ENCODE results near the gene DMTF1.
A peak's percentile ranks its signal among the peaks of the same experiment; 100 is the strongest.

The DMTF1 gene

DNA sequence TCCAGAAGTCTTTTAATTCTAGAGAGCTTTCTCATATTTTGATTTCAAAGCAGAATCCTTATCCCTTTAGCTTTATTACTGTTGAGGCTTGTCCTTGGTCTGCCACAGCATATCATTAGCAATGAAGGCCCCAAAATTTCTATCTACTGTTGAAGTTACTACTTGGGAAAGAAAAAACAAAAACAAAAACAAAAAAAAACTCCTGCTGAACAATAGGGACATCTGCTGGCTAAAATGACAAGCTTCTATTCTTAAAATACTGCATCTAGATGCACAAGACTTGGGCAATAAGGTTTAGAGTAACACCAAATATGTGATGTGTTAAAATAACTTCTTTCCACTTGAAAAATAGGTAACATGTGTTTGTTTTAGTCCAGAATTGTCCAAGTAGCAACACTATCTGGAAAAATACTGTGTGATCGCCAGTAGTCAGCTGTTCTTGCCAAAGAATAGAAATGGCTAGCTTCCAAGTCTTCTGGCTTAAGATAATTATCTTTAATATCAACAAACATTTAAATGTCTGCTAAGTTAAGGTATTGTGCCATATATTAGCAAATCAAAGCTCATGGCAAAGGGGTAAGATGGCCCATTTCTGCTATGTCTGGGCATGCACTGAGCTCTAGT is 3.8 kb upstream of the DMTF1 start:
- DNase-seq, result peak; percentile 45

- peak; percentile 10 for DNase-seq
Observed at GRCh38 chr7:87151002-87151728, 1.1 kb upstream of the DMTF1 start.

GRCh38 chr7:87151729-87152111 is 533 bp upstream of the DMTF1 start:
- DNase-seq, result no peak

DNA sequence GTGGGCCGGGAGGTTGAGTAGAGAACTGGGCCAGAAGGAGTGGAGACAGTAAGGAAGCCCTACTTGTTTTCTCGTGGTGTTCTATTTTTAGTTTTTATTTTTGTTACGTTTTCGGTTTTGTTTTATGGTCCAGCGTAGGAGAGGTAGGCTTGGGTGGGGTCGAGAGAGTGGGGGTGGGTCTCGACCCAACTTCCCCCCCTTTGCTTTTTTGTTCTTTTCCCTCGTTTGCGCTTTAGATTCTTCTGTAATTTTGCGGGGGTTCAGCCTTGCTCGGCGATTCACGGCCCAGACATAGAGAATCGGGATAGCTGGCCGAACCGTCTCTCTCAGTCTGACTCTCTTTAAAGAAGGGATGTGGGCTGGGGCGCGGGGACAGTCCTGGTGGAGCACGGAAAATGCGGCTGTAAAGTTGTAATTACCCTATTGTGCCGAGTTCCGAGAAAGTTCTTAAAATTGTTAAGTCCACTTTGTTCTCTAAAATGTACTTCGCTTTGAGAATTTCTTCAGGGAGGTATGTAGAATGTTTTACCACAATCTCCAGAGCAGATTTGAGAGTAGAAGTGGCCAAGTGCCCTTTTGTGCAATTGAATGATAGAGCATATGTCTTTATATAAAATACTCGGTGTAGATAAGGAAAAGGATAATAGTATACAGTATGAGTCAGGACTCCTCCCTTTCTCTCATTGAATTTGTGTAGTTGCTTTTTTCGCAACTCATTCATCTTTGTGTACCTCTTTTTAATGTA is 816 bp downstream of the DMTF1 start:
- peak; percentile 37 for DNase-seq

GRCh38 chr7:87154166-87154565 is 1.9 kb downstream of the DMTF1 start:
- no peak for DNase-seq

- no peak for DNase-seq
Observed at GRCh38 chr7:87154569-87154968, 2.3 kb downstream of the DMTF1 start.

DNA sequence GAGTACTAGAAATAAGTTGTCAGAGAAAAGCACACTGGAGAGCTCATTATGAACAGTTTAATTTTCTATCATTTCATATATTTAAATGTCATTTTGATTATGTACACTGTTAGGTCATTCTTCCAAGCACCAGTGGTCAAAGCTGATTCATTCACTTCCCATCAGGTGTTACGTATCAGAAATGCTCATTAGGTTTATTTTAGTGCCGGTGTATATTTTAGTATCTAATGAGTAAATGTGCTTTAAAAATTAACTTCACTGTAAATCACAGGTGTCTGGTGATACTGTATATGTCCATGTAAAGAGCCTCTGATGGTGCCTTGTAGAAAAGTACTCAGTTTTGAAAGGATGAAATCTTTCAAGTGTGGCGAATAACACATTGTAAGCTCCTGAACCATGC is 3.5 kb downstream of the DMTF1 start:
- DNase-seq, result no peak

GRCh38 chr7:87156709-87157108 is 4.5 kb downstream of the DMTF1 start:
- DNase-seq, result peak; percentile 49

- DNase-seq, result no peak
Observed at GRCh38 chr7:87159538-87159937, 7.3 kb downstream of the DMTF1 start.

DNA sequence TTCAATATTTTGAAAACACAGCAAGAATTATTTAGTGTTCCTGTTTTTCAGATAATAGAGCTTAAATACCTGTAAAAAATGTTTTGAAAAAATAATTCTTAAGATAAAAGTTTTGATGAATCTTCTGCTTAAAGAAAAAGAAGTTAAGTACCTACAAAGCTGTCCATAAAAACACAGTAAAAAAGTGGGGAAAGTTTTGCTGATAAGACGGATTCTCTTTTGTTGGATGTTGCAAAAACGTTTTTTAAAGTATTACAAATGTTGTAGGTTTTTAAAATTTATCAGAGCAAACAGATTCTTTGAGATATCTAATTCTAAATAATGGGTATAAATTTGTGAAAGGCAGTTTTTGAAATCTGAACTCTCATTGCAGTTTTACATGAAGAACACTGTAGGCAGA is 12.2 kb downstream of the DMTF1 start:
- DNase-seq, result no peak

GRCh38 chr7:87170828-87171227 is 18.6 kb downstream of the DMTF1 start:
- DNase-seq, result no peak

DNA sequence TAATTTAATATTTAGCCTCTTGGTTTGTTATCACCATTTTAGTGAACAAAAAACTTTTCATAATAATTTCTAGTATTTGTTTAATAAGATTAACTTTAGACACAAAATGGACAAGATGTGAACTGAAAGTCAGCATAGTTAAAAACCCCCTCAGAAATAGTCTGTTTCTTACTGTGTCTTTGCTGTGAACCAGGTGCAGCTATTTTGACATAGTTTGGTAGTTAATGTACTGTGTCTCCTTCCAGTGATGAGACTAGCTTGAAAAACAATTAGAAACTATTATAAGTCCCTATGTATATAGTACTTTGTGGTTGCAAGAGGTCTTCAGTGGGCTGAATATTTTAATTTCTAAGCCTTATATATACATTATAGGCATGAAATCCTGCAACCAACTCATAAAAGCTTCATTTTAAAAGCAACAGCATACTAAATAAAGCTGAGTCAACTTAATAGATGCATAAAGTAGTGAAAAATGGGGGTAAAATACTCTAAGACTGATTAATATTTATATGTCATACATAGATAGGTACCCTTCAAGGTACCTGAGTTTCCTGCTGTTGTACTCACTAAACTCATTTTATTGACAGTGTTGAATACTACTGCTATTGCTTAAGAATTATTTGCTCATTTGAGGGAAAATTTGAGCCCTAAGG is 19.2 kb downstream of the DMTF1 start:
- DNase-seq, result no peak

- DNase-seq, result no peak
Observed at GRCh38 chr7:87173471-87173870, 21.2 kb downstream of the DMTF1 start.

GRCh38 chr7:87178320-87178719 is 26.1 kb downstream of the DMTF1 start:
- no peak for DNase-seq

- no peak for DNase-seq
Observed at GRCh38 chr7:87179180-87179579, 26.9 kb downstream of the DMTF1 start.

GRCh38 chr7:87187120-87187519 is 34.9 kb downstream of the DMTF1 start:
- DNase-seq, result no peak

GRCh38 chr7:87188930-87189329 is 36.7 kb downstream of the DMTF1 start:
- no peak for DNase-seq

DNA sequence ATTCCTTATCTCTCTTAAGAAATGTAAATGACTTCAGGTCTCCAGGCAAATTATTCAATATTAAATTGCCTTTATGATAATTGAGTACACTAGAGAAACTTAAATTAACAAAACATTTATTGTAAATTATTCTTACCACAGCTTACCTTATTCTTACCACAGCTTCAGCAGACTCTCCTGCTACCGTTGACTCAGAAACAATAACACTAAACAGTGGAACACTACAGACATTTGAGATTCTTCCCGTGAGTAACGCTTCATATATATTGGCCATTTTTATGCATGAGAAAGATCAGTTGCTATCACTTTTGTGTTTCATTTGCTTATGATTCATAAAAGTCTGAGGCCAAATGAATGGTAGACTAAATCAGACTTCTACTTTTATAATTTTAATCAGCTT is 38.5 kb downstream of the DMTF1 start:
- DNase-seq, result no peak

GRCh38 chr7:87192784-87193487 is 40.7 kb downstream of the DMTF1 start:
- DNase-seq, result no peak

- no peak for DNase-seq
Observed at GRCh38 chr7:87193912-87194311, 41.7 kb downstream of the DMTF1 start.

DNA sequence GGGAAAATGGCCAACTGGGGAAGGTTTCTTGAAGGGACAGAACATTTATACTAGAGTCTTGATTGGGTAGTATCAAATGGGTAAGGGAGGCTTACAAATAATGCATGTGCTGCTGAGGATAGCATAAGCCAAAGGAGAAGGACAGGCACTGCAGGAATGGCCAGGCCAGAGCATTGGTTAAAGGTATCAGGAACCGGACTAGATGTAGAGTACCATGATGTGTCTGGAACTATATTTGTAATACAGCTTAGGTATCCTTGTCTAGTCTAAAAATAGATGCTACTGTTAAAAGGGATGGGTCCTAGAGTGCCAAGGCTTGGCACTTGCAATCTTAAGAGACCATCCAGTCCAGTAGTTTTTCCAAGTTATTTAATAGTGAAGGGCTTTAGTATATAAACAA is 47.0 kb downstream of the DMTF1 start:
- no peak for DNase-seq

DNA sequence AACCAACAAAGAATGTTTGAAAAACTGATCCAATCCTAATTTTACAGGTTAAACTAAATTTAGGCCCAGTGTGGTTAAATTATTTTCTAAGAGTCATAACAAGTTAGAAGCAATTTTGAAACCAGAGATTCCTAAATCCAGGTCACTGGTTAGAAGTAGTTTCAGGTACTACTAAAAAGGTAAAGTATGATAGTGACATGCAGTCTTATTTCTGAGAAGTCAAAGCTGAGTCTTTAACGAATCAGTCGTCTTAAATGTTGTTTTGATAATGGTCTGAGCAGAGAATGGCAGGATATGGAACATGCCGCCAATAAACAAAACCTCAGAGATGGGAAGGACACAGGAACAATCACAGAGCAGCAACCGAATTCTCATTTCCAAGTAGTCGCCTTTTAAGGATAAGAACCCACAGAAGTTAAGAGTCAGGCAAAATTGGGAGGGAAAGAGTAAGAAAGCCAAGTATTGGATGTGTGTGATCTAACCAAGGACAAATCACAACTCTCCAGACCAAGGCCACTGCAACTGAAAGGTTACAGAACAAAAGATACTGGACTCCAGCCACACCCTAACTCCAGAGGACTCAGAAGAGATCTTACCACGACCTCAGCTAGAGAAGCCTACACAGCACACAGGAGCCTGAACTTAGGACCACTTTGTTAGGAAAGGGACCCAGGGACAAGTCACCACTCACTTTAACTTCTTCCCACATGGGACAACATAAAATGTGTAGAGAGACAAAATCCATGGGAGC is 47.6 kb downstream of the DMTF1 start:
- no peak for DNase-seq
